H9 (cell line): ENCODE measurements around the gene COPB1. TPM values are rescaled to one million over a fixed set of nuclear protein-coding genes. Genes with fewer than 3 reads are reported as not detected.

Experiments
- DNase-seq: peaks from one replicate; pipeline ENCODE4 v3.0.0-alpha.2; 2017
- H2AFZ ChIP-seq: one replicate; pipeline ENCODE4 v1.6.1; 2013; ENCODE audit warnings: mild to moderate bottlenecking, low read length, control low read depth, moderate library complexity
- H2AK5ac ChIP-seq: 2 replicates; pipeline ENCODE4 v1.6.1; 2013; ENCODE audit warnings: low read length, control low read depth, mixed read lengths; ENCODE audit not compliant: insufficient read length
- H2BK120ac ChIP-seq: one replicate; pipeline ENCODE4 v1.6.1; 2013; ENCODE audit warnings: low read depth, mild to moderate bottlenecking, low read length, control low read depth, inconsistent platforms; ENCODE audit not compliant: poor library complexity, severe bottlenecking
- H2BK12ac ChIP-seq: 2 replicates; pipeline ENCODE4 v1.6.1; 2013; ENCODE audit warnings: low read length, control low read depth, mixed read lengths, low read depth; ENCODE audit not compliant: insufficient read length
- H2BK15ac ChIP-seq: 2 replicates; pipeline ENCODE4 v1.6.1; 2013; ENCODE audit warnings: low read depth, low read length, control low read depth
- H2BK20ac ChIP-seq: one replicate; pipeline ENCODE4 v1.6.1; 2013; ENCODE audit warnings: low read depth, mild to moderate bottlenecking, low read length, control low read depth, inconsistent platforms; ENCODE audit not compliant: poor library complexity, severe bottlenecking
- H2BK5ac ChIP-seq: 2 replicates; pipeline ENCODE4 v1.6.1; 2013; ENCODE audit warnings: low read length, control low read depth, mixed read lengths; ENCODE audit not compliant: insufficient read length
- H3K14ac ChIP-seq: 2 replicates; pipeline ENCODE4 v1.6.1; 2013; ENCODE audit warnings: low read length, control low read depth; ENCODE audit not compliant: insufficient read depth
- H3K18ac ChIP-seq: 2 replicates; pipeline ENCODE4 v1.6.1; 2013; ENCODE audit warnings: low read depth, mild to moderate bottlenecking, mixed read lengths, low read length, control low read depth; ENCODE audit not compliant: insufficient read length
- H3K23ac ChIP-seq: 2 replicates; pipeline ENCODE4 v1.6.1; 2013; ENCODE audit warnings: low read length, control low read depth, mixed read lengths, low read depth; ENCODE audit not compliant: insufficient read length
- H3K23me2 ChIP-seq: 2 replicates; pipeline ENCODE4 v1.6.1; 2013; ENCODE audit warnings: low read depth, mild to moderate bottlenecking, mixed read lengths, low read length, control low read depth; ENCODE audit not compliant: insufficient read length, poor library complexity, severe bottlenecking
- H3K27ac ChIP-seq: 2 replicates; pipeline ENCODE4 v1.5.1; 2013; ENCODE audit warnings: low read length, control low read depth, mixed read lengths, low read depth; ENCODE audit not compliant: insufficient read length
- H3K27me3 ChIP-seq: 2 replicates; pipeline ENCODE4 v1.6.1; 2013; ENCODE audit warnings: low read length, control low read depth, inconsistent platforms; ENCODE audit not compliant: insufficient read depth
- H3K4ac ChIP-seq: 2 replicates; pipeline ENCODE4 v1.6.1; 2013; ENCODE audit warnings: low read depth, mild to moderate bottlenecking, control low read depth, inconsistent platforms, low read length, moderate library complexity
- H3K4me1 ChIP-seq: 2 replicates; pipeline ENCODE4 v1.6.1; 2013; ENCODE audit warnings: low read length, control low read depth, inconsistent platforms; ENCODE audit not compliant: insufficient read depth
- H3K4me2 ChIP-seq: 2 replicates; pipeline ENCODE4 v1.6.1; 2013; ENCODE audit warnings: low read length, control low read depth, mixed read lengths; ENCODE audit not compliant: insufficient read length, insufficient read depth
- H3K56ac ChIP-seq: 2 replicates; pipeline ENCODE4 v1.6.1; 2013; ENCODE audit warnings: low read depth, mild to moderate bottlenecking, mixed read lengths, low read length, control low read depth; ENCODE audit not compliant: insufficient read length
- H3K79me1 ChIP-seq: 2 replicates; pipeline ENCODE4 v1.6.1; 2013; ENCODE audit warnings: low read depth, mild to moderate bottlenecking, moderate library complexity, low read length, control low read depth, inconsistent platforms; ENCODE audit not compliant: insufficient read depth, poor library complexity, severe bottlenecking
- H3K79me2 ChIP-seq: 2 replicates; pipeline ENCODE4 v1.6.1; 2013; ENCODE audit warnings: low read length, control low read depth, inconsistent platforms; ENCODE audit not compliant: insufficient read depth
- H3K9ac ChIP-seq: 2 replicates; pipeline ENCODE4 v1.6.1; 2013; ENCODE audit warnings: low read length, control low read depth, mixed read lengths; ENCODE audit not compliant: insufficient read length; ENCODE audit errors: extremely low read depth
- H3K9me3 ChIP-seq: one replicate; pipeline ENCODE4 v1.6.1; 2013; ENCODE audit warnings: low read depth, low read length, inconsistent platforms; ENCODE audit not compliant: control insufficient read depth
- H3T11ph ChIP-seq: one replicate; pipeline ENCODE4 v1.6.1; 2013; ENCODE audit warnings: mild to moderate bottlenecking, low read length, control low read depth, inconsistent platforms
- H4K20me1 ChIP-seq: one replicate; pipeline ENCODE4 v1.6.1; 2013; ENCODE audit not compliant: control insufficient read depth, insufficient read length, insufficient read depth
- H4K5ac ChIP-seq: 2 replicates; pipeline ENCODE4 v1.6.1; 2013; ENCODE audit warnings: low read depth, mild to moderate bottlenecking, mixed read lengths, low read length, control low read depth; ENCODE audit not compliant: insufficient read length
- H4K8ac ChIP-seq: replicated peaks from 2 replicates; pipeline ENCODE4 v1.6.1; 2013; ENCODE audit warnings: low read length, control low read depth, mixed read lengths, low read depth; ENCODE audit not compliant: insufficient read length
- H4K91ac ChIP-seq: 2 replicates; pipeline ENCODE4 v1.6.1; 2013; ENCODE audit warnings: low read depth, mild to moderate bottlenecking, moderate library complexity, mixed read lengths, low read length, control low read depth; ENCODE audit not compliant: insufficient read length
- H3K27ac Mint-ChIP-seq, 3 experiments: 2 replicates in 2 of 3; 3 replicates in 1 of 3; pipeline ENCODE4 v1.8.0; 2020 to 2021; ENCODE audit warnings: mixed read lengths in 3 of 3, mild to moderate bottlenecking in 1 of 3, moderate library complexity in 1 of 3
- H3K27me3 Mint-ChIP-seq: 2 replicates; pipeline ENCODE4 v1.8.0; 2021; ENCODE audit warnings: low read depth, mild to moderate bottlenecking, moderate library complexity, mixed read lengths
- H3K36me3 Mint-ChIP-seq, 3 experiments: 2 replicates in 2 of 3; 3 replicates in 1 of 3; pipeline ENCODE4 v1.8.0; 2020 to 2021; ENCODE audit warnings: low read depth in 3 of 3, mixed read lengths in 3 of 3; ENCODE audit not compliant: insufficient read depth in 1 of 3
- H3K4me1 Mint-ChIP-seq, 2 experiments: 2 replicates each; pipeline ENCODE4 v1.8.0; 2020; ENCODE audit warnings: mixed read lengths in 2 of 2
- H3K4me3 Mint-ChIP-seq, 2 experiments: 2 replicates in 1 of 2; 3 replicates in 1 of 2; pipeline ENCODE4 v1.8.0; 2020 to 2021; ENCODE audit warnings: mild to moderate bottlenecking in 2 of 2, mixed read lengths in 2 of 2, moderate library complexity in 1 of 2
- H3K9me3 Mint-ChIP-seq, 2 experiments: 2 replicates in 1 of 2; 3 replicates in 1 of 2; pipeline ENCODE4 v1.8.0; 2020; ENCODE audit warnings: mild to moderate bottlenecking in 2 of 2, mixed read lengths in 2 of 2, moderate library complexity in 1 of 2
- CTCF ChIP-seq: fragments of 200-600 bp; sonication (generic); conservative IDR thresholded peaks from 3 replicates; pipeline ENCODE4 v1.8.0; 2021; ENCODE audit warnings: antibody characterized with exemption, mild to moderate bottlenecking
- WGBS: extraction: QIAGEN DNeasy Blood & Tissue Kit; methylation state at CpG from one replicate; pipeline ENCODE4 v1.1.7; 2013; ENCODE audit warnings: missing lambda C conversion rate, low lambda C conversion rate, mixed read lengths; ENCODE audit not compliant: insufficient read length; ENCODE audit errors: extremely low coverage; 5-methylcytosine and 5-hydroxymethylcytosine counted together
- total RNA-seq: library from RNA; stranded (reverse); gene quantifications from 2 replicates; pipeline ENCODE4 v1.2.1, GENCODE V29; 2021

The COPB1 gene
- total RNA-seq, 1 experiment from 2014 or later: 71.6 TPM

GRCh38 chr11:14454861-14455632 is 44.6 kb downstream of the COPB1 start:
- Histone ChIP-seq H2BK120ac (no peak overlapping the region), H3K23ac (no peak overlapping the region), H3K14ac (no peak overlapping the region), H3K18ac (no peak overlapping the region), H2AFZ (no peak overlapping the region), H3K4me1 (no peaks in the 10 kb centered on the region), H4K8ac (no peak overlapping the region), H2AK5ac (no peak overlapping the region), H4K5ac (no peak overlapping the region), H4K91ac (no peak overlapping the region), H3K27ac (no peak overlapping the region), H3K56ac (no peak overlapping the region), H3K4ac (no peak overlapping the region), H2BK5ac (no peak overlapping the region), H3K23me2 (no peaks in the 10 kb centered on the region), H4K20me1 (no peaks in the 10 kb centered on the region), H2BK12ac (no peak overlapping the region), H3K9me3 (no peaks in the 10 kb centered on the region), H2BK20ac (no peak overlapping the region), H3T11ph (no peak overlapping the region), H3K79me1 (no peaks in the 10 kb centered on the region), H3K9ac (no peak overlapping the region), H3K79me2 (no peaks in the 10 kb centered on the region), H3K4me2 (no peak overlapping the region), H2BK15ac (no peak overlapping the region), H3K27me3 (no peaks in the 10 kb centered on the region)
- Mint-ChIP-seq H3K27ac (no peak overlapping the region), H3K4me1 (no peaks in the 10 kb centered on the region), H3K27me3 (no peaks in the 10 kb centered on the region), H3K36me3 (peaks cover 12 to 31% (median 29%) of the 10 kb centered on the region in 3 experiments; a peak in 6 of 7 replicates), H3K4me3 (no peak overlapping the region), H3K9me3 (no peaks in the 10 kb centered on the region)
- TF ChIP-seq CTCF: peak; percentile 76
- DNase-seq: no peak
- WGBS: no CpG with 5 or more reads among the region's 7 CpGs
